GM18511 (cell line): Measurements from ENCODE around the gene MAFB.

Source experiments
- ATAC-seq: cut with Tn5 transposase; IDR thresholded peaks from one replicate; pipeline ENCODE4 v1.9.1; 2021; ENCODE audit warnings: mild to moderate bottlenecking, moderate library complexity; ENCODE audit not compliant: unreplicated experiment

MAFB gene

GRCh38 chr20:40703975-40704530, 15.0 kb upstream of the MAFB start:
- ATAC-seq = no peak

- ATAC-seq = no peak
Observed at GRCh38 chr20:40702504-40702903, 13.5 kb upstream of the MAFB start.

GRCh38 chr20:40698744-40699143, 9.7 kb upstream of the MAFB start:
- ATAC-seq = no peak

- no peak for ATAC-seq
Observed at GRCh38 chr20:40698281-40698680, 9.2 kb upstream of the MAFB start.

GRCh38 chr20:40697541-40697940, 8.5 kb upstream of the MAFB start:
- ATAC-seq = no peak

- ATAC-seq = no peak
Observed at GRCh38 chr20:40695214-40695613, 6.2 kb upstream of the MAFB start.

GRCh38 chr20:40694246-40694645, 5.2 kb upstream of the MAFB start:
- no peak for ATAC-seq

- ATAC-seq = no peak
Observed at GRCh38 chr20:40692240-40693011, 3.4 kb upstream of the MAFB start.

GRCh38 chr20:40691566-40692239, 2.7 kb upstream of the MAFB start:
- ATAC-seq = no peak

- no peak for ATAC-seq
Observed at GRCh38 chr20:40690836-40691565, 2.0 kb upstream of the MAFB start.

GRCh38 chr20:40689943-40690835, 1.2 kb upstream of the MAFB start:
- ATAC-seq = peak; percentile 72

- ATAC-seq = no peak
Observed at GRCh38 chr20:40688129-40689099, 622 bp downstream of the MAFB start.

GRCh38 chr20:40687384-40688128, 1.5 kb downstream of the MAFB start:
- no peak for ATAC-seq

GRCh38 chr20:40686893-40687292, 2.1 kb downstream of the MAFB start:
- ATAC-seq = no peak

- ATAC-seq = no peak
Observed at GRCh38 chr20:40686434-40686882, 2.6 kb downstream of the MAFB start.

GRCh38 chr20:40685349-40685748, 3.7 kb downstream of the MAFB start:
- no peak for ATAC-seq

- no peak for ATAC-seq
Observed at GRCh38 chr20:40683894-40684268, 5.2 kb downstream of the MAFB start.

- ATAC-seq = no peak
Observed at GRCh38 chr20:40683221-40683893, 5.7 kb downstream of the MAFB start.
